Activated CD8-positive, alpha-beta memory T cell treated with anti-CD3 and anti-CD28 coated beads for 4 hours (primary cell): ENCODE data around the gene GNB3.
"Not testable (repeated sequence)": the region's sequence is repeated elsewhere in the genome, so short reads cannot be mapped to it uniquely, and the experiment has no call there.

Source experiments
- DNase-seq, 2 donors: peaks; one replicate each; pipeline ENCODE4 v3.0.0-alpha.2; 2020; ENCODE audit warnings: low read depth in 2 of 2

The GNB3 gene

GRCh38 chr12:6883252-6883651 lies 42.5 kb downstream of the GNB3 start:
- no peak for DNase-seq

DNA sequence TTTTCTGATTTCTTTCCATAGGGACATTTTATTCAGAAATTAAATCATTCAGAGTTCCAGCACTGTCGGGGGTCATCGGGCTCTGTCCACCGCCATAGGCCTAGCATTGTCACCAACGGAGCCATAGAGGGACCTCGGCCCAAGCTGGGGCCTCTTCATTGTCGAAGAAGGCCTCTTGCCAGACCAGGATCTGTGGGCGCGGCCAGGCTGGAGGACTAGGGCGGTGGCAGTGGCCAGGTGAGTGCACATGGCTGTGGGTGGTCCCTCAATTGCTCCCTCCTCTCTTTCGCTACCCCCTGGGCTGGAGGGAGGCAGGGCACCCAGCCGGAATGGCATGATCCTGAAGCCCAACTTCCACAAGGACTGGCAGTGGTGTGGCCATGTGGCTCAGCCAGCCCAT lies 43.0 kb downstream of the GNB3 start:
- DNase-seq = no peak

GRCh38 chr12:6884539-6884938 lies 43.8 kb downstream of the GNB3 start:
- no peak for DNase-seq

GRCh38 chr12:6886206-6886999 lies 45.7 kb downstream of the GNB3 start:
- not testable (repeated sequence) for DNase-seq

GRCh38 chr12:6887460-6887859 lies 46.7 kb downstream of the GNB3 start:
- no peak for DNase-seq

- no peak for DNase-seq
Observed at GRCh38 chr12:6888360-6888759, 47.6 kb downstream of the GNB3 start.

DNA sequence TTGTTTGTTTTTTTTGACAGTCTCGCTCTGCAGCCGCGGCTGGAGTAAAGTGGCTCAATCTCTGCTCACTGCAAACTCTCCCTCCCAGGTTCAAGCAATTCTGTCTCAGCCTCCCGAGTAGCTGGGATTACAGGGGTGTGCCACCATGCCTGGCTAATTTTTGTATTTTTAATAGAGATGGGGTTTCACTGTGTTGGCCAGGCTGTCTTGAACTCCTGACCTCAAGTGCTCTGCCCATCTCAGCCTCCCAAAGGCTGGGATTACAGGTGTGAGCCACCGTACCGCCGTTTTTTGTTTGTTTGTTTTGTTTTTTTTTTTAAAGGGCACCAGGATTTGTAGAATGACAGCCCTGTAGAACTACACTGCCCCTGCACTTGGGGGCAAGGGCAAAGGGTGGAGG lies 48.1 kb downstream of the GNB3 start:
- not testable (repeated sequence) for DNase-seq

DNA sequence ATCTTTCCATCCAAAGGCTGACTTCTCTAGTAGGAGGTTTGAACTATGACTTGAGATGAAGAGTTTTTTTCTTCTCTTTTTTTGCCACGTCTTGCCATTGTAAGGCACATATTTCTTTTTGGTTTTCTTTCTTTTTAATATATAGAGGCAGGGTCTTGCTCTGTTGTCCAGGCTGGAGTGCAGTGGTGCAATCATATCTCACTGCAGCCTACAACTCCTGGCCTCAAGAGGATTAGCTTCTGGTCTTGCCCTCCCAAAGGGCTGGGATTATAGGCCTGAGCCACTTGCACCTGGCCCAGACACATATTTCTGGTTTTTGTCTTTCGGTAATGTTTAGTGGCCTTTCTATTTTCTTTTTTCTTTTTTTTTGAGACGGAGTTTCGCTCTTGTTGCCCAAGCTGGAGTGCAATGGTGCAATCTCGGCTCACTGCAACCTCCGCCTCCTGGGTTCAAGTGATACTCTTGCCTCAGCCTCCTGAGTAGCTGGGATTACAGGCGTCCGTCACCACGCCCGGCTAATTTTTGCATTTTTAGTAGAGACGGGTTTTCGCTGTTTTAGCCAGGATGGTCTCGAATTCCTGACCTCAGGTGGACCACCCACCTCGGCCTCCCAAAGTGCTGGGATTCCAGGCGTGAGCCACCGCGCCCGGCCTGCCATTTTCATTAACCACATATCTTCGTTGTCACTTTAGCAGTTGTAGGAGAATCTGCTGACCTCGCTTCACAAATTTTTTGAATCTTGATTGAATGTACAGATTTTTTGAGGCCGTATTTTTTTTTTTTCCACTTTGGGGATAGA lies 49.2 kb downstream of the GNB3 start:
- DNase-seq = not testable (repeated sequence)

DNA sequence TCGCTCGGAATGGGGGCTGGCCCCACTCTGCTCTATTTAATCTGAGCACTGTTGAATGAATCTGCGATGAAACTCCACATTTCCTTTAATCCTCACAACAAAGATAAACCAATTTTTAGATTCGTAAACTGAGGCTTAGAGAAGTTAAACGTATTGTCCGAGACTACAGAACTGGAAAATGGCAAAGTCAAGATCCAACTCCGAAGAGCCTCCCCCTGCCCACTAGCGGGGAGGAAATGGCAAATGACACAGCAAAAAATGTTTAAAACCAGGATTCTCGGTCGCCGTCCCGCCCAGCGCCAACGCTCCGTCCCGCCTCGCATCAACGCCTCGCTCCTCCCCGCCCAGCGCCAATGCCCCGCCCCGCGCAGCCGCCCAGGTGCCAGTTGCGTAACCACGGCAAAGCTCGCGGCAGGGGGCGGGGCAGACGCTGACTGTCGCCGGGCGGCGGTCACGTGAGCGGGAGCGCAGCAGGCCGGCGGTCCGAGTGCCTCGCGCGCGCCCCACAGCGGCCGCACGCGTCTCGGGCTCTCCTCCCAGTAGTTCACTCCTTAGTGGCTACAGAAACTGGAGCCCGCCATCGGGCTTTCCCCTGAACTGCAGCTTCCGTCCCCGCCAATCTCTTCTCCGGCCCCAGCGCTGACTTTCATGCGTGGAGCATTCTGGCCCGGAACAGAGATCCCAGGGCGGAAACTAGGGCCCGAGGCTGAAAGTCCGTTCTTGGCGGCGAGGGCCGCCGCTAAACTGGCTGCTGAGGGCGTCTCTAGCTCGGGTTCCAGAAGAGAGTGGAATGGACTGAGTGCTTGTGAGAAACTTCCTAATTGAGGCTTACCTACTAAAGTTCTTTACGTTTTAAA lies 50.3 kb downstream of the GNB3 start:
- peak; percentile 96 to 97 for DNase-seq

GRCh38 chr12:6891646-6892001 lies 50.9 kb downstream of the GNB3 start:
- no peak for DNase-seq

GRCh38 chr12:6892683-6893082 lies 52.0 kb downstream of the GNB3 start:
- not testable (repeated sequence) for DNase-seq

GRCh38 chr12:6894321-6894720 lies 53.6 kb downstream of the GNB3 start:
- DNase-seq = no peak
